Rectal smooth muscle tissue (tissue), 1 donor: ENCODE measurements around the gene MAP1A.

ENCODE experiments used
- H3K27ac ChIP-seq: one replicate; pipeline ENCODE4 v1.7.0; 2013; ENCODE audit warnings: low read depth, low read length, inconsistent platforms
- H3K27me3 ChIP-seq: one replicate; pipeline ENCODE4 v1.7.0; 2013; ENCODE audit warnings: low read length; ENCODE audit not compliant: control insufficient read depth, insufficient read depth
- H3K36me3 ChIP-seq: one replicate; pipeline ENCODE4 v1.7.0; 2013; ENCODE audit warnings: low read length; ENCODE audit not compliant: control insufficient read depth, insufficient read depth
- H3K4me1 ChIP-seq: one replicate; pipeline ENCODE4 v1.7.0; 2013; ENCODE audit warnings: low read length; ENCODE audit not compliant: control insufficient read depth, insufficient read depth
- H3K4me3 ChIP-seq: one replicate; pipeline ENCODE4 v1.7.0; 2013; ENCODE audit warnings: low read length
- H3K9ac ChIP-seq: one replicate; pipeline ENCODE4 v1.7.0; 2013; ENCODE audit warnings: low read length

Gene MAP1A

DNA sequence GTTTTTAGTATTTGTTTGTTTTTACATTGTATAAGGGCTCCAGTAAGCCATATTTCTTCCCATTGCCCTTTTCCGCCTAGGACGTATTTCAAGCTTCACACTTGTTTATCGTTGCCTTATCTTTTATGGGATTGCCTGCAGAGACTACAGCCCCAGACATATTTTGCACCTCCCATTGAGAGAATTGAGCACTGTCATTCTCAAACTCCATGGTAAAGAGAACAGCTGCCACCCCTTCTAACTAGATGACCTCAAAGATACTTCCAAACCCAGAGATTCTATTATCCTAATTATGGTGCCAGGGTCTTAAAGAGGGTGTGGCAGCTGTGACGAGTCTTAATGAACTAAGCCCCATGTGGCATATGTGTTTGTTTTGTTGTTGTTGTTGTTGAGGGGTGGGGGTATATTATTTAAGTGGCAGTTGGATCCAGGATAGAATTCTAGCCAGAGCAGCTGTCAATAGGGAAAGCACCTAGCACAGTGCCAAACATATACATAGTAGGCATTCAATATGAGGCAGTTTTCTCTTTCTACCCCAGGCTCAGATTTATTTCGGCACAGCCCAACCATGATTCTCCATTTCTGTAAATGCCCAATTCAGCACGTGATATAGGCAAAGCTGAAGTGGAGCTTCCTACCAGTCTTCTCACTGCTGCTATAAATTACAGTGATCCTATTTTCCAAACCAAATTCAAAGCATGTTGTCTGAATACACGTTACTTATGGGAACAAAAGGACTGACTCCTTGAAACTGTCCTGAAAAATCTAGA lies 23.5 kb upstream of the MAP1A start:
- peak overlapping the region; percentile 91 for H3K27ac ChIP-seq
- H3K4me3 ChIP-seq: peak overlapping the region; percentile 97
- no peaks in the 10 kb centered on the region for H3K27me3 ChIP-seq
- no peaks in the 10 kb centered on the region for H3K36me3 ChIP-seq
- no peak overlapping the region for H3K9ac ChIP-seq
- peaks cover 9% of the 10 kb centered on the region for H3K4me1 ChIP-seq

DNA sequence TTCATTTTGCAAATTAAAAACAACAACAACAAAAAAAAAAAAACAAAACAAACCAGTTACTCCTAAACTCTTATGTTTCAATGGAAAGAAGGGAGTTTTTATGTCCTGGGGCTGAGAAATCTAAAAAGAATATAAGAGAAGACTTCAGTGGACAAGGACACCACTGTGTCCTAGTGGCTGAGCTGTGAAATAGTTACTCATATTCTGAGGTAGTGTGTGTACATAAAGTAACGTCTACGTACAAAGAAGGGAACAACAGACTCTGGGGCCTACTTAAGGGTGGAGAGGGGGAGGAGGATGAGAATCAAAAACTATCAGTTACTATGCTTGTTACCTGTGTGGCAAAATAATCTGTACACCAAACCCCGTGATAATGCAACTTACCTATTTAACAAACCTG lies 18.4 kb upstream of the MAP1A start:
- Histone ChIP-seq H3K9ac (no peak overlapping the region), H3K27ac (no peak overlapping the region), H3K36me3 (no peaks in the 10 kb centered on the region), H3K27me3 (no peaks in the 10 kb centered on the region), H3K4me1 (no peaks in the 10 kb centered on the region), H3K4me3 (no peak overlapping the region)

DNA sequence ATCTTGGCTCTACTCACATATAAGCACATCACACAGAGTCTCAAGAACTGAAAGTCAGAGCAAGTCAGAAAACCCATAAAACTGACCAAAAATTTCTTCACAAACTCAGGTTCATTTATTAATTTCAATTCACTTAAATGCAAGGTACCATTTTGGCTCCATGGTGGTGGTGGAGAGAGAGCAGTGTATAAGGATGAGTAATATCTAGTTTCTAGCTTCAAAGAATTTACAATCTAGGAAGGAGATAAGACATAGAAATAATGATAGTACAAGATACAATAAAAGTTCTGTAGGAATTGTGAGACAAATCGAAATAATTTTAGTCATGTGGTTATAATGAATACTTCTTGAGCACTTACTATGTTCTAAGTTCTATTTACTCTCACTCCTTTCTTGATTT lies 17.8 kb upstream of the MAP1A start:
- Histone ChIP-seq H3K4me3 (no peak overlapping the region), H3K36me3 (no peaks in the 10 kb centered on the region), H3K27me3 (no peaks in the 10 kb centered on the region), H3K27ac (no peak overlapping the region), H3K9ac (no peak overlapping the region), H3K4me1 (no peaks in the 10 kb centered on the region)

DNA sequence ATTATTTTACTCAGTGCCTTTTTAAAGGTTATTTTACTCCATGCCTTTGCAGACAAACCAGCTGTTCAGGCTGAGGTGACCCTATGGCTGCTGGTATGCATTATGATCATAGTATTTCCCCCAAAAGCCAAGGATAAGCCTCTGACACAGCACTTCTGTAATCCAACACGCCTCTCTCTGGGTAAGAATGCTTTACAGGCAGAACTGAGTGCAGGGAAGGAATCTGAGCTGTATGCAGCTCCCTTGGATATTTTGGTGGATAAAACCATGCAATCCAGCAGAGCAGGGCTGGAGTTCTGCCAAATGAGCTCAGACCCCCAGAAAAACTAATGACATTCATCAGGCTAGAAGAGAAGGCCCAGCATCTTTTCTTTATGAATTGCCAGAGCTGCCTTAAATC lies 11.7 kb upstream of the MAP1A start:
- peaks cover 17% of the 10 kb centered on the region for H3K4me1 ChIP-seq
- H3K27ac ChIP-seq: no peak overlapping the region
- H3K36me3 ChIP-seq: no peaks in the 10 kb centered on the region
- no peak overlapping the region for H3K9ac ChIP-seq
- no peaks in the 10 kb centered on the region for H3K27me3 ChIP-seq
- no peak overlapping the region for H3K4me3 ChIP-seq

DNA sequence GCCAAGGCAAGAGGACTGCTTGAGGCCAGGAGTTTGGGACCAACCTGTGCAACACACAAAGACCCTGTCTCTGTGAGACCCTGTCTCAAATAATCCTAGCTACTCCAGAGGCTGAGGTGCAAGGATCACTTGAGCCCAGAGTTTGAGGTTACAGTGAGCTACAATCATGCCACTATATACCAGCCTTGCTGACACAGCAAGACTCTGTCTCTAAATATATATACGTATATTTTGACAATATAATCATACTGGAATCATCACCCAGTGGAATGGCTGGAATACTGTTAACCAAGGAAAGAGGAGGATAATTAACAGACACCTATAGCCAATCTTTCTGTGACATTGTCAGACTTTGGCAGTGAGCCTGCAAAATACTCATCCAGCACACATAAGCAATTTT lies 9.0 kb upstream of the MAP1A start:
- H3K4me1 ChIP-seq: peaks cover 17% of the 10 kb centered on the region
- peak overlapping the region; percentile 94 for H3K27ac ChIP-seq
- H3K4me3 ChIP-seq: no peak overlapping the region
- no peak overlapping the region for H3K9ac ChIP-seq
- no peaks in the 10 kb centered on the region for H3K27me3 ChIP-seq
- H3K36me3 ChIP-seq: no peaks in the 10 kb centered on the region

GRCh38 chr15:43508991-43509659 lies 8.3 kb upstream of the MAP1A start:
- Histone ChIP-seq H3K9ac (no peak overlapping the region), H3K27me3 (no peaks in the 10 kb centered on the region), H3K36me3 (no peaks in the 10 kb centered on the region), H3K4me3 (peak overlapping the region; percentile 52), H3K27ac (peak overlapping the region; percentile 94), H3K4me1 (peaks cover 17% of the 10 kb centered on the region)

DNA sequence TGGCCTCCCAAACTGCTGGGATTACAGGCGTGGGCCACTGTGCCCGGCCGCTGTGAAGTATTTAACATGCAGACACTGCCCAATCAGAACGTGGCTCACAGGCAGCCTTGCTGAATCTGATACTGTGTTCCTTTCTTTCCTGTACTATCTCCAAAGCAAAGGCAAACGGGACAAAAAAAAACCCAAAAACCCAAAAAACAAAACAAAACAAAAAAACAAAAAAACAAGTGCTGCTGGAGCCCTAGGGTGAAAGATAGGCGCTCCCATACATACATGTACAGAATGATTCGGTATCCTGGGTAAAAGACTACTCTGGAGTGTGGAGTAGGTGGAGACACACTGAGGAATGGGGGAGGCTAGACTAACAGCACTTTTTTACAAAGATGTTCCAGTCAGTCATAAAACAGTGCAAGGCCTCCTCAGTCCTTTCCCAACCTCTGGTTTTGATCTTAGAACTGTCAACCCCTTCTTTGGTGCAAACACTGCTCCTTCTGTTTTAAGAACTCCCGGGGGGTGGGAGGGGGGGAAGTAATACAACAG lies 7.7 kb upstream of the MAP1A start:
- H3K4me3 ChIP-seq: peak overlapping the region; percentile 52
- peak overlapping the region; percentile 94 for H3K27ac ChIP-seq
- peaks cover 17% of the 10 kb centered on the region for H3K4me1 ChIP-seq
- H3K27me3 ChIP-seq: no peaks in the 10 kb centered on the region
- H3K36me3 ChIP-seq: no peaks in the 10 kb centered on the region
- no peak overlapping the region for H3K9ac ChIP-seq

- Histone ChIP-seq H3K4me1 (peaks cover 17% of the 10 kb centered on the region), H3K4me3 (peak overlapping the region; percentile 89), H3K9ac (no peak overlapping the region), H3K27me3 (no peaks in the 10 kb centered on the region), H3K27ac (peak overlapping the region; percentile 94), H3K36me3 (no peaks in the 10 kb centered on the region)
Observed at GRCh38 chr15:43510200-43511011, 7.0 kb upstream of the MAP1A start.

DNA sequence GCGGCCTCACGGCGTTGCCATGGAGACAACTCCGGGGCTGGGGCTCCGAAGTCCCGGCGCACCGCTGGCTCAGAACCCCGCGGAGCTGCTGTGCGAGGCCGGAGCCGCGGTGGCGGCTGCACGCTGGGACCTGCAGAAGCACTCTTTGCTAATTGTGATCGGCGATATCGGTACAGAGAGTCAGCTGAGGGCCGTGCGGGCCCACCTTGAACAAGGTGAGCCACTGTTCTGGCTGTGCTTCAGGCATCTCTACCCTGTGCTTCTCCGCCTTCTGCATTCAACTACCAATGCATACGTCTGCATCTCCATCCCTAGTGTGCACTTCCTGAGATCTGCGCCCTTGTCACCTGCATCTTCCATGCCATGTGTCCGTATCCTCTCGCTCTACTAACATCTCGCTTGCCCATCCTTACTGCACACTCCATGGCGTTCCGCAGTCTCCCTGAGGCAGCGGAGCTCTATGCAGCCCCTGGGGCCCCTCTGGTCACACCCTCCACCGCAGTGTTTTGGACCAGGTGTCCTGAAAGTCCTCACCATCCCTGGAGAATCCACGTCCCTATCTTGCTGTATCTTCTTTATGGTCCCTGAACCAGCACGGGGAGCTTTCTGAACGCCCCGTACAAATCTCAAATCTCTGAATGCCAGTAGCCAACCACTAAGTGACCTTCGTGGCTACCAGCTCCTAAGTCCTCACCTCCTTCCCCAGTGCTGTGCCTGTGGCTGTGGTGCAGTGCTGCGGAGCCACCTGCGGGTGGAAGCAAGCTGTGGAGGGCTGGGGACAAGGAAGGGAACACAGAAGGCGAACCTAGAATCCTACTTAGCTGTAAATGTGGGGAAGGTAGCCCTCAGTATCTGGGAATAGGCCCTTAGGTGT lies 6.2 kb upstream of the MAP1A start:
- no peaks in the 10 kb centered on the region for H3K27me3 ChIP-seq
- H3K9ac ChIP-seq: no peak overlapping the region
- no peaks in the 10 kb centered on the region for H3K36me3 ChIP-seq
- peaks cover 25% of the 10 kb centered on the region for H3K4me1 ChIP-seq
- H3K27ac ChIP-seq: no peak overlapping the region
- peak overlapping the region; percentile 89 for H3K4me3 ChIP-seq

- H3K4me1 ChIP-seq: peaks cover 31% of the 10 kb centered on the region
- no peak overlapping the region for H3K9ac ChIP-seq
- no peak overlapping the region for H3K4me3 ChIP-seq
- no peaks in the 10 kb centered on the region for H3K27me3 ChIP-seq
- no peaks in the 10 kb centered on the region for H3K36me3 ChIP-seq
- no peak overlapping the region for H3K27ac ChIP-seq
Observed at GRCh38 chr15:43513550-43513949, 3.9 kb upstream of the MAP1A start.

DNA sequence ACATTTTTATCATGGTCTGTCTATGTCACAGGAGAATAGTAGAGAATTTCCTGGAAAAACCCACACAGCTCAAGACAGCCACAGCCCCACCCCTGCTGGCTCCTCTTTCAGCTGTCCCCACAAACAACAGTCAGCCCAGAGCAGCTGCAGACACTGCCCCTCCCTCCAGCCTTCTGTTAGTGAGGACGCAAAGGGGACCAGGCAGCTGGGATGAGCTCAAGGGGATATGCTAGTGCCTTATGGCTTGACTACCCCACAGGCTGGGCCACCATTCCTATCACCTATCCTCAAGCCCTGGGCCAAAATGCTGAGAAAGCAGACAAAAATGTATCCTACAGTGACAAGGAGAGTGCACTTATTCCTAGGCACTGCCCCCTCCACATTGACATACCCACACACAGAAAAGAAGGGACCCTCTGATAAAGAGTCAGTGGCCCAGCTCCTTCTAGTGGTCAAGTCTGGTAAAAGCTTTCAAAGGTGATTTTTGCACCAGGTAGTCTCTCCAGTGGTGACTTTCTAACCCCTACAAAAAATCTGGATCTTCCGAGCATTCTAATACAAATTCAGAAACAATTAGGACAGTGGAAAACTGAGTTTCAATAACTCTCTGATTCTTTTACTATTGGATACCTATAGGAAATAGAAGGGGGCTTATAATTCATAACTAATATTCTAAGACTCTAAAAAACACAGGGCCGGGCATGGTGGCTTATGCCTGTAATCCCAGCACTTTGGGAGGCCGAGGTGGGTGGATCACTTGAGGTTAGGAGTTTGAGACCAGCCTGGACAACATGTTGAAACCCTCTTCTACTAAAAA lies 3.0 kb upstream of the MAP1A start:
- Histone ChIP-seq H3K27me3 (no peaks in the 10 kb centered on the region), H3K9ac (no peak overlapping the region), H3K4me3 (no peak overlapping the region), H3K27ac (no peak overlapping the region), H3K36me3 (no peaks in the 10 kb centered on the region), H3K4me1 (peaks cover 22% of the 10 kb centered on the region)
